CD4-positive, alpha-beta T cell treated with Interferon alpha-2 for 1 hour (primary cell): ENCODE measurements around the gene CHD2.
A peak's percentile ranks its signal among the peaks of the same experiment; 100 is the strongest.

Experiments used
- DNase-seq, 2 donors: peaks; one replicate each; pipeline ENCODE4 v3.0.0-alpha.2; 2020 to 2022

CHD2 gene

GRCh38 chr15:92932946-92933649 lies 33.0 kb downstream of the CHD2 start:
- DNase-seq = no peak

DNA sequence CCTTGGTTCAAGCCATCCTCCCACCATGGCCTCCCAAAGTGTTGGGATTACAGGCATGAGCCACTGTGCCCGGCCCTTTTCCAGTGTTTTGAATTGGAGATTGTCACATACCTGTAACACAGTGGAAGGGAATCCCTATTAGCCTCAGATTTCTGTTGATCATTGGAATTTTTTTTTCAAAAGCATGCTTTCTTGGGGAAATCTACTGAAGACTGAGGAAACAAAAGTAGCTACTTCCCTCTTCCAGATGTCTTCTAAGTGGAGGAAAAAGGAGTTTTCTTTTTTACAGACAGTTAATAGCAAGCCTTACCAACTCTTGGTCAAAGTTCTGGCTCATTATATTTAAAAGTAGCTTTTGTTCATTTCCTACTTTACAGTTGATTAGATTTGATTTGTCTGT lies 33.7 kb downstream of the CHD2 start:
- DNase-seq = no peak

DNA sequence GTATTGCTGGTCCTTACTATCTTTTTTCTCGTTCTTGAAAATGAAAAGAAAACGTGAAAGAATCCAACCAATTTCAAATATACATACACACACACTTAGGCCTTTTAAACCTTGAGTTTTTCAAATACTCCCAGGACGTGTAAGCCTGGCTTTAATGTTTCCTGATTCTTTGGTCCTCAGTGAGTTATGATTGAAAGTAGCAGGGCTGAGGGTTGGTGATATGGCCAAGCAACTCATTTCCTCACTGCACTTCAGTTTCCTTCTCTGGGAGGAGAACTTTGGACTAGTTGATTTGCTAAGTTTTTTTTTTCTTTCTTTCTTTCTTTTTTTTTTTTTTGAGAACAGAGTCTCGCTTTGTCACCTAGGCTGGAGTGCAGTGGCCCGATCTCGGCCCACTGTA lies 34.6 kb downstream of the CHD2 start:
- DNase-seq = no peak

DNA sequence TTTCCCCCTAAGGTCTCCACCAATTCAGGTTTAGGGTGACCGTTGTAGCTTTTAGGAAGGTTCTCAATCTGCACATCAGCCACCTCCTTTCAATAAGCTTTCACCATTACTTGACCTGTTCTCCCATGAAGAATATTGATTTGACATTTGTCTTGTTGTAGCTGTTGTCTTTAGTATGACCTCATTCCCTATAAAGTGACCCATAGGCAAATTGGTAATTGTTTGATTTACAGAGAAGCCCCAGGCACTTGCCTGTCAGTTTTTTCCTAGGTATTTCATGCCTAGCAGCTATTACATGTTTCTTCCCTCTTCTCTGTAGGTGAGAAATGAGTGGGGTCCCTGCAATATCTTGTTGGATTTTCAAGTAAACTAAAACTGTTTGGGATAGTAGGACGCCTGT lies 36.0 kb downstream of the CHD2 start:
- no peak for DNase-seq

GRCh38 chr15:92936693-92937092 lies 36.6 kb downstream of the CHD2 start:
- no peak for DNase-seq

- DNase-seq = no peak
These were observed 37.8 kb downstream of the CHD2 start for GRCh38 chr15:92937901-92938300.

GRCh38 chr15:92938387-92938786 lies 38.3 kb downstream of the CHD2 start:
- DNase-seq = no peak

- DNase-seq = no peak
These were observed 41.5 kb downstream of the CHD2 start for GRCh38 chr15:92941668-92942067.

- no peak for DNase-seq
These were observed 42.6 kb downstream of the CHD2 start for GRCh38 chr15:92942706-92943105.

GRCh38 chr15:92943581-92943980 lies 43.5 kb downstream of the CHD2 start:
- DNase-seq = no peak

DNA sequence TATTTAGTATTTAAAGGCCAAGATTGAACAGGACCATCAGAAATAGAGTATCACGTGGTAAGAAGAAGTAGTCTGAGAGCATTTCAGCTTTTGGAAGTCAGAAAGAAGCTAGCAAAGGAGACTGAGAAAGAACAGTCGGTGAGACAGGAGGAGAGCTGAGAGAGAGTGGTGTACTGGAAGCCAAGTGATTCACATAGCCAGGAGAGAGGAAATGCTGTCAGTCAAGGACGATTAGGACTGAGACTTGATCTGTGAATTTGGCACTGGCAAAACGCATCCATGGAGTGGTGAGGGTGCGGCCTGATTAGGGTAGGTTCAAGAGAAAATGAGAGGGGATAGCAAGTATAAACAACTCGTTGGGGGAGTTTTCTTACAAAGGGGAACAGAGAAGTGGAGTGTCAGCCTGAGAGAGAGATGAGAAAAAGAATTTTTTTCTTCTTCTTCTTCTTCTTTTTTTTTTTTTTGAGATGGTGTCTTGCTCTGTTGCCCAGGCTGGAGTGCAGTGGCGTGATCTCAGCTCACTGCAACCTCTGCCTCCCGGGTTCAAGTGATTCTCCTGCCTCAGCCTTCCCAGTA lies 44.9 kb downstream of the CHD2 start:
- no peak for DNase-seq

GRCh38 chr15:92947071-92947730 lies 47.1 kb downstream of the CHD2 start:
- DNase-seq = no peak

DNA sequence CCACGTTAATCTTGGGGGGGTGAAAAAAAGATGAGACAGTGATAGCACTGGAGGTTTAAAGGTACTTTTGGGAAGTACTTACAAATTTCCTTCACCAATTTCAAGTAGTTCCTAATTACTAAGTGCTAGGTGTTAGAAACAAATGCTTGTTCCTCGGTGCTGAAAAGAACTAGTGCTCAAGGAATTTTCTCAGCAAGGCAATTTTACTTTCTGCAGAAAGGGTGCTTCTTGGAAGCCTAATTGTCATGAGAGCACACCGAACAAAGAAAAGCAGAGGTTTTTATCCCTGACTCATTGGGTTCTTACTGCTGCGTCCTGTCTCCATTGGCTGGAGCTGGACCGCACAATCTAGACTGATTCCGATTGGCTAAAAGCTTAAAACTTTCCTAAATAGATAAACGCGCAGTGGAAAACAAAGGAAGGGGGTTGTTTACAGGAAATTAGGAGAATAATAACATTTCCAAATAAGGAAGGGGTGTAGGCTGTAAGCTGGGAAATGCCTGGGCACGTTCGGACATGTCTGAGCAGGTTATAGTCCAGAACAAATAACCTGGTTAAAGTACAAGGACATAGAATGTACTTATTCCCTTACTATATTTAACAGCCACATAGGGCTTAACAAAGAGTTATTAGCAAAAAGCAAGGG lies 49.6 kb downstream of the CHD2 start:
- DNase-seq = no peak

DNA sequence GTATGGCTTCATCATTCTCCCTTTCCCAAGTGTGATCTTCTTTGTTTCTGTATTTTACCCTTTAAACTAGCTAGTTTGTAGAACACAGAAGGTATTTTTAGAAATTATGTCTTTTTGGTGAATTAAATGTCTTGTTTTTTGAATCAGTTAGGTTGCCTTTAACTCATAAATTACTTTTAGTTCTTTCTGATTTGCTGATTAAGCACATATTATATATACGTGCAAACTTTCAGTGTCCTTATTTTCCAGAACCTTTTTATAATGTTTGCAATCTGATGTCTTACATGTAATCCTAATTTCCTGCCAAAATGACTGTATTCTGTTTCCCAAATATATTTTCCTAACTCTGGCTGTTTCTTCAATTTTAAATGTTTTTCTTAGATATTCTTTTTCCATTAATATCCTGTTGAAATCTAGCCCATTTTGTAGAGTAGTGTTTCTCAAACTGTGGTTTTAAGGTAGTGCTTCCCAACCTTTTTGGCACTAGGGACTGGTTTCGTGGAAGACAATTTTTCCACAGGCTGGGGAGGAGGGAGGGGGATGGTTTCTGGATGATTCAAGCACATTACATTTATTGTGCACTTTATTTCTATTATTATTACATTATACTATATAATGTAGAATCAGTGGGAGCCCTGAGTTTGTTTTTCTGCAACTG lies 51.8 kb downstream of the CHD2 start:
- no peak for DNase-seq

DNA sequence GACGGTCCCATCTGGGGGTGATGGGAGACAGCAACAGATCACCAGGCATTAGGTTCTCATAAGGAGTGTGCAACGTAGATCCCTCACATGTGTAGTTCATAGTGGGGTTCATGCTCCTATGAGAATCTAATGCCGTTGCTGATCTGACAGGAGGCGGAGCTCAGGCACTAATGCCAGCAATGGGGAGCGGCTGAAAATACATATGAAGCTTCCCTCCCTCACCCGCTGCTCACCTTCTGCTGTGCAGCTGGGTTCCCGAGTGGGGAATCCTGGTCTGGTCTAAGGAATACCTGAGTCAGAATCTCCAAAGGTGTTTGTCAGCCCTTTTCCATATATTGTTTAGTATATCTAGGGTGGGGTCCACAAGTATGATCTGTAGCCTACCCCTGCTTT lies 52.3 kb downstream of the CHD2 start:
- DNase-seq = no peak

DNA sequence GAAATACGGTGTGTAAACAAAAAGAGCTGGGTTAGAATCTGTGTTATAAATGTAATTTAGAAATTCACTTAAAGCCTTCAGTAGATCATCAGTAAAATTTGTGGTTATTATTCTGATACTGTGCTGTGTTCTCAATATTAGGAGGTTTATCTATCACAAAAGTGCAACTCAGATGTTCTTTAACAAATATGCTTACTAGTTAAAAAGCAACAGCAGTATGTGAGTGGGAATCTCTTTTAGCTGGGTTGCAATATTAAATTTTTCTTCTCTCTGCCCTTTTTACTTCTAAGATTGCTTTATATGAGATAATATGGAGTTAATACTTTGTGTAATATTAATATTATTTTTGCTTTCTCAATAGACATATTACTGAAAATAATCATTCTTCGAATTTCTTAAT lies 53.4 kb downstream of the CHD2 start:
- DNase-seq = no peak

DNA sequence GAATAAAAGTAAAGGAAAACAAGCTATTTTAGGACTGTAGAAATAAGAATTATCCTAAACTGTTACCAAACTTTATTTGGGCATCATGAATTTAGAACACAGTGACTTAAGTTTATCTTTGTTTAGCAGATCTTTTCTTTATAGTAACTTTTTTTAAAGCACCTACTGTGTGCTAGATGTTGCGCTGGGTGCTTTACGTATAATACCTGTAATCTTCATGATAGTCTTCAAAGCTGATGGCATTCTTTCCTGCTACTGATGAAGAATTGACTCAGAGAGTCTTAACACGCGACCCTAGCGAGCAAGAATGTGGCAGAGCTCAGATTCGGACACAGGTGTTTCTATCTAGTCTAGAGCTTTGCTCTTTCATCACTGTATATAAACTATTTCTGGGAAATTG lies 53.9 kb downstream of the CHD2 start:
- DNase-seq = no peak

GRCh38 chr15:92954578-92954977 lies 54.5 kb downstream of the CHD2 start:
- DNase-seq = no peak

DNA sequence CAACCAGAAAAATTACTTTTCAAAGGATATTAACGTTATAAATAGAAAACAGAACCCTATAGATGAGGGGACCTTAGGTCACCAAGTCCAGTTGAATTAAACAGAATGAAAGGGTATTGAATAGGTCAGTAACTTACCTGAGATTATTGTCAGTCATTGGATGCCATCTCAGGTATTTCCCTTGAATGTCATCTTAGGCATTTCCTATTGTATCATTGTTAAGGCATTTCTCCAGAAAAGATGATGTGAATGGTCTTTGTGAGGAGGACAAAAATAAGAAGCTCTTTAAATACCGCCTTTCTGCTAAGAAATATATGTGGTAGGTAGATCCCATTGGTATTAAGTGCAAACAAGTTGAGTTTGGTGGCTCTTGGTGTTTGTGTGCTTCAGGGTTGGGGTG lies 55.6 kb downstream of the CHD2 start:
- no peak for DNase-seq

GRCh38 chr15:92958105-92958504 lies 58.0 kb downstream of the CHD2 start:
- DNase-seq = peak; percentile 26 to 54

DNA sequence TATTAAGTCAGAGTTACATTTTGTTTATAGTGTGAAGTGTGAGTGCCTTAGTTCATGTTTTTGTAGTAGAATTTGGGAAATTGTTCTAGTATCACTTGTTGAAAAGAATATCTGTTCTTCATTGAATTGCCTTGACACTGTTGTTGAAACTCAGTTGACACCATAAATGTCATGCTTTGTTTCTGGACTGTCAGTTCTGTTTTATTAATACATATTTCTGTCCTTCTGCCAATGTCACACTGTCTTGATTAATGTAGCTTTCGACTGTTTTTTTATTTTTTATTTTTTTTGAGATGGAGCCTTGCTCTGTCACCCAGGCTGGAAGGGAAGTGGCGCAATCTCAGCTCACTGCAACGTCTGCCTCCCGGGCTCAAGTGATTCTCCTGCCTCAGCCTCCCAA lies 59.1 kb downstream of the CHD2 start:
- DNase-seq = no peak

DNA sequence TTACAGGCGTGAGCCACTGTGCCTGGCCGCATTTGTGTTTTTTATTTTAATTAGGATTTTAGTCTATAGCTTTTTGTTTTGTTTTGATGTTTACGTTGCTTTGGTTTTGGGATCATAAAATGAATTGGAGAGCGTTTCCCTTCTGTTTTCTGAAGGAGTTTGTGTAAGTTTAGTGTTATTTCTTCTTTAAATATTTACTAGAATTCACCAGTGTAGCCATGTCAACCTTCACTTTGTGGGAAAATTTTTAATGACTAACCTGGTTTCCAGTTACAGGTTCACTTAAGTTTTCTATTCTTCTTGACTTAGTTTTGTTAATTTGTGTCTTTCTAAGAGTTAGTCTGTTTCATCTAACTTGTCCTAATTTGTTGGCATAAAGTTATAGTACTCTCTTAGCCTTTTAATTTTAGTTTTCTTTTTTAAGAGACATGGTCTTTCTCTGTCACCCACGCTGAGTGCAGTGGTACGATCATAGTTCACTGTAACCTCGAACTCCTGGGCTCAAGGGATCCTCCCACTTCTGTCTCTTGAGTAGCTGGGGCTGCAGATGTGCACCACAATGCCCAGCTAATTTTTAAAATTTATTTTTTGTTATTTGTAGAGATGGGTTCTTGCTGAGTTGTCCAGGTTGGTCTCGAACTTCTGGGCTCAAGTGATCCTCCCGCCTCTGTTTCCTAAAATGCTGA lies 61.0 kb downstream of the CHD2 start:
- no peak for DNase-seq

- DNase-seq = no peak
These were observed 62.8 kb downstream of the CHD2 start for GRCh38 chr15:92962914-92963313.
